Smooth muscle cell (in vitro differentiated cells): ENCODE measurements around the gene CIAO3. TPM values are rescaled to one million over a fixed set of nuclear protein-coding genes. Genes with fewer than 3 reads are reported as not detected.
A peak's percentile ranks its signal among the peaks of the same experiment; 100 is the strongest.
"Not testable (repeated sequence)": the region's sequence is repeated elsewhere in the genome, so short reads cannot be mapped to it uniquely, and the experiment has no call there.

Source experiments
- DNase-seq: peaks from one replicate; lab custom pipeline; 2025; ENCODE audit not compliant: unreplicated experiment; lab: John Stamatoyannopoulos, UW
- H2AFZ ChIP-seq: fragments of 200-600 bp; sonication (generic); 2 replicates; pipeline ENCODE4 v1.6.0; 2016; ENCODE audit warnings: antibody characterized with exemption, low read depth, mild to moderate bottlenecking
- H3F3A ChIP-seq: fragments of 200-600 bp; sonication (generic); 2 replicates; pipeline ENCODE4 v1.6.0; 2017; ENCODE audit warnings: antibody characterized with exemption, low read depth
- H3K27ac ChIP-seq: fragments of 200-600 bp; sonication (generic); 2 replicates; pipeline ENCODE4 v1.5.1; 2016; ENCODE audit warnings: low read depth, mild to moderate bottlenecking
- H3K27me3 ChIP-seq: fragments of 200-600 bp; sonication (generic); 2 replicates; pipeline ENCODE4 v1.6.1; 2016; ENCODE audit warnings: low read depth, mild to moderate bottlenecking
- H3K36me3 ChIP-seq: fragments of 200-600 bp; sonication (generic); 2 replicates; pipeline ENCODE4 v1.5.1; 2016; ENCODE audit warnings: low read depth
- H3K4me1 ChIP-seq: fragments of 200-600 bp; sonication (generic); 2 replicates; pipeline ENCODE4 v1.5.1; 2016; ENCODE audit warnings: low read depth
- H3K4me2 ChIP-seq: fragments of 200-600 bp; sonication (generic); 2 replicates; pipeline ENCODE4 v1.6.0; 2016; ENCODE audit warnings: mild to moderate bottlenecking
- H3K4me3 ChIP-seq: fragments of 200-600 bp; sonication (generic); 2 replicates; pipeline ENCODE4 v1.5.1; 2016; ENCODE audit warnings: mild to moderate bottlenecking
- H3K79me2 ChIP-seq: fragments of 200-600 bp; sonication (generic); 2 replicates; pipeline ENCODE4 v1.6.0; 2016; ENCODE audit warnings: low read depth, mild to moderate bottlenecking
- H3K9ac ChIP-seq: fragments of 200-600 bp; sonication (generic); 2 replicates; pipeline ENCODE4 v1.6.0; 2016; ENCODE audit warnings: low read depth
- H3K9me3 ChIP-seq: fragments of 200-600 bp; sonication (generic); replicated peaks from 2 replicates; pipeline ENCODE4 v1.5.1; 2016; ENCODE audit warnings: low read depth
- H4K20me1 ChIP-seq: fragments of 200-600 bp; sonication (generic); 2 replicates; pipeline ENCODE4 v1.6.0; 2016; ENCODE audit warnings: low read depth
- CTCF ChIP-seq: fragments of 200-600 bp; sonication (generic); IDR thresholded peaks from 2 replicates; pipeline ENCODE4 v1.5.1; 2017; ENCODE audit warnings: borderline replicate concordance, mild to moderate bottlenecking, antibody characterized with exemption; ENCODE audit not compliant: insufficient read depth, poor library complexity, severe bottlenecking
- whole genome bisulfite sequencing: methylation state at CpG from one replicate; pipeline ENCODE4 v1.1.7; 2016; ENCODE audit warnings: low lambda C conversion rate; 5-methylcytosine and 5-hydroxymethylcytosine counted together
- polyA plus RNA-seq: library from polyadenylated mRNA; unstranded; fragments of >200 nt; fragmentation: Nextera tagmentation; extraction: Ambion mirVana; gene quantifications from 2 replicates; pipeline ENCODE4 v1.2.1, GENCODE V29; 2016
- total RNA-seq: library from RNA; depleted of rRNA; stranded (reverse); fragments of >200 nt; gene quantifications from 2 replicates; pipeline ENCODE4 v1.2.3, GENCODE V29; 2014

The CIAO3 gene
- total and polyA plus RNA-seq, 2 experiments from 2014 or later = 19.7 to 39.6 TPM

- Histone ChIP-seq H2AFZ (no peak overlapping the region), H3F3A (no peaks in the 10 kb centered on the region)
Observed at GRCh38 chr16:777826-778225, 37.0 kb upstream of the CIAO3 start.

GRCh38 chr16:776824-777223 is 36.0 kb upstream of the CIAO3 start:
- no peak overlapping the region for H2AFZ ChIP-seq
- H3K9ac ChIP-seq = no peak overlapping the region
- no peaks in the 10 kb centered on the region for H3K36me3 ChIP-seq
- WGBS = 95% methylated on average over 9 of the region's 9 CpGs
- no peaks in the 10 kb centered on the region for H3K79me2 ChIP-seq
- DNase-seq = no peak
- H3K4me1 ChIP-seq = no peaks in the 10 kb centered on the region
- no peaks in the 10 kb centered on the region for H3K9me3 ChIP-seq
- no peak overlapping the region for H3K4me2 ChIP-seq
- H3K4me3 ChIP-seq = no peak overlapping the region
- H3K27me3 ChIP-seq = no peaks in the 10 kb centered on the region
- no peaks in the 10 kb centered on the region for H3F3A ChIP-seq
- no peak for TF ChIP-seq CTCF
- H3K27ac ChIP-seq = no peak overlapping the region
- no peaks in the 10 kb centered on the region for H4K20me1 ChIP-seq

More at GRCh38 chr16:777826-778225, 37.0 kb upstream of the CIAO3 start:
- TF ChIP-seq CTCF = no peak
- no peak overlapping the region for H3K4me3 ChIP-seq
- H3K4me2 ChIP-seq = peak overlapping the region; percentile 17
- H3K36me3 ChIP-seq = no peaks in the 10 kb centered on the region
- H3K9me3 ChIP-seq = no peaks in the 10 kb centered on the region
- no peaks in the 10 kb centered on the region for H3K4me1 ChIP-seq
- no peak for DNase-seq
- no peak overlapping the region for H3K9ac ChIP-seq
- H3K79me2 ChIP-seq = no peaks in the 10 kb centered on the region
- 46% methylated on average over 16 of the region's 16 CpGs for WGBS
- no peaks in the 10 kb centered on the region for H4K20me1 ChIP-seq
- H3K27ac ChIP-seq = no peak overlapping the region
- no peaks in the 10 kb centered on the region for H3K27me3 ChIP-seq

GRCh38 chr16:776298-776697 is 35.5 kb upstream of the CIAO3 start:
- not testable (repeated sequence) for H4K20me1 ChIP-seq, H3K4me1 ChIP-seq, H3K27ac ChIP-seq, H3K36me3 ChIP-seq, H3K79me2 ChIP-seq, H3K27me3 ChIP-seq, H2AFZ ChIP-seq, H3K9me3 ChIP-seq, H3F3A ChIP-seq, H3K4me2 ChIP-seq, DNase-seq, H3K4me3 ChIP-seq, H3K9ac ChIP-seq
- 96% methylated on average over 10 of the region's 10 CpGs for WGBS

GRCh38 chr16:775236-775796 is 34.5 kb upstream of the CIAO3 start:
- H3K4me3 ChIP-seq = no peak overlapping the region
- H3K27me3 ChIP-seq = no peaks in the 10 kb centered on the region
- no peaks in the 10 kb centered on the region for H3K9me3 ChIP-seq
- H3K9ac ChIP-seq = no peak overlapping the region
- H3K27ac ChIP-seq = no peak overlapping the region
- H4K20me1 ChIP-seq = no peaks in the 10 kb centered on the region
- no peaks in the 10 kb centered on the region for H3K36me3 ChIP-seq
- H3K79me2 ChIP-seq = no peaks in the 10 kb centered on the region
- no peaks in the 10 kb centered on the region for H3K4me1 ChIP-seq
- TF ChIP-seq CTCF = no peak
- H3K4me2 ChIP-seq = no peak overlapping the region
- H3F3A ChIP-seq = no peaks in the 10 kb centered on the region
- H2AFZ ChIP-seq = no peak overlapping the region
- WGBS = 87% methylated on average over 23 of the region's 36 CpGs
- DNase-seq = no peak
